HG03558 (cell line): ENCODE results near the gene SOX10.
"Not testable (repeated sequence)": the region's sequence is repeated elsewhere in the genome, so short reads cannot be mapped to it uniquely, and the experiment has no call there.

Experiments
- ATAC-seq: cut with Tn5 transposase; IDR thresholded peaks from one replicate; pipeline ENCODE4 v1.9.1; 2021; ENCODE audit warnings: moderate number of reproducible peaks; ENCODE audit not compliant: unreplicated experiment; ENCODE audit errors: extremely low read depth

SOX10 gene

DNA sequence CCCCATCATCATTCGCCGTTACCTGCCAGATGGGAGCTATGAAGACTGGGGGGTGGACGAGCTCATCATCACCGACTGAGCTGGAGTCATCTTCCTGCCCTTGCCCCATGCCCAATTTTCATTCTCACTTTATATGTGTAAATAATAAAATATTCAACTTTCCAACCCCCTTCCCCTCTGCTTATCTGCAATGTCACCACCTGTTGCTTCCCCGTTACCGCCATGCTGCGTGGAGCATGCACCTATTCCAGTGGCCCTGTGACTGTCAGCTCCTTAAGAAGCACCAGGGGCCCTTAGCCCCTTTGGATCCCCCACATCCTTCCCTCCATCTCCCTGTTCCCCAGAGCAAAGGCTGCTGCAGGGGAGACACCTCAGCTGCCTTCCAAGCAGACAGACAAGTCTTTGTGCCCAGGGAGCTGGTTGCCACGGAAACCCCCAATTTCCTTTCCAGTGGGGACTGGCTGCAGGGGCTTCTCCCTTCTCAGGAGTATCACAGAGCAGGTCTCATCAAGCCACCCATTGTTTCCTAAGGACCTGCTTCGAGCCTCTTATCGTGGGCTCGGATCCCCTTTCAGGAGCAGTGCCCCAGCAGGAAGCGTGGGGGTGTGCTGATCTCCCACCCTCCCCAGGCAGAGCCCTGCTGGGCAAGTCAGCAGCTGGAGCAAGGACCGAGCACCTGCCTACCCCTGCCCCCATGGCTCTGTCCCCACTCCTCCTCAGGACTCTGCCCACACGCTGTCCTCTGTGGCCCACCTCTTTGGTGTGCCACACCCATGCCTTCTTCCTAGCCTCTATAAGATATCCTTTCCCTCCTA lies 16.5 kb downstream of the SOX10 start:
- ATAC-seq: no peak

DNA sequence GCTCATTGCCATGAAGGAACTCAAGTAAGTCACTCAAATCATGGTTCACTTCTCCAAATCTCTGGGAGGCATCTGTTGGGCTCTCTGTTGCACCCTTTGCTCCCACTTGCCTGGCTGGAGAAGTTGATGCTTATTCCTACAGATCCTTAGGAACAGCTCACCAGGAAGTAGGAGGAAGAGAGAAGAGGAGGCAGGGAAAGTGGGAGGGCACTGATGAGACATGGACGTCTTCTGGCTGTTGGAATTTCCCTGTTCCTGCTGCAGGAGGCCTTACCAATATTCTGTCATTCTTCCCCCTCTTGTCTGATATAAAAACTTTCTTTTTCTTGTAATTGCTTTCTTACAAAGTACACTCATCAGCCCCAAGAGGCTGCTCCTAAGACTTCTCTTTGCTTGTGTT lies 17.2 kb downstream of the SOX10 start:
- ATAC-seq: no peak

DNA sequence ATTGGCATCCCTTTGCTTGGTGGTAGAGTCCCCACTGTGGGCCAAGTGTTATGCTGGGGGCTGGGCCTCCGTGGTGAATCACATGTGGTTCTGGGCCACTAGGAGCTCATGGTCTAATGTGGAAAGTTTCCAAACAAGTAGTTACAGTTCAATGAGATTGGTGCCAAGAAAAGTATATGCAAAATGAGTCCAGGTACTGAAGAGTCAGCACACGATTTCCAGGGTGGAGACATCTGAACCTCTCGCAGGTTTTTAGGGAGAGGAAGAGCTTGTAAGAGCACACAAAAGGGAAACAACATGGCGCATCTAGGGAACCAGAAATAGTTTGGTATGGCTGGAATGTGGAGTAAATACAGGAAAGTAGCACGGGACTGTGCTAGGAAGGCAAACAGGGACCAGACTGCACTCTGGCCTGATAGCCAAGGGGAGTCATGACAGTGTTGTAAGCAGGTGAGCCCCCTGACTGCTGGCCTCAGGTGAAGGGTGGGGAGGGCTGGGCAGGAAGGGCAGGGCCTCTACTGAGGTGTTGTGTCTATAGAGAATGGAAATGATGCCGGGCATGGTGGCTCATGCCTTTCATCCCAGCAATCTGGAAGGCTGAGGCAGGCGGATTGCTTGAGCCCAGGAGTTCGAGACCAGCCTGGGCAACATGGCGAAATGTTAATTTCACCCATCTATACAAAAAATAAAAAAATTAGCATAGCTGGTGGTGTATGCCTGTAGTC lies 18.3 kb downstream of the SOX10 start:
- no peak for ATAC-seq

DNA sequence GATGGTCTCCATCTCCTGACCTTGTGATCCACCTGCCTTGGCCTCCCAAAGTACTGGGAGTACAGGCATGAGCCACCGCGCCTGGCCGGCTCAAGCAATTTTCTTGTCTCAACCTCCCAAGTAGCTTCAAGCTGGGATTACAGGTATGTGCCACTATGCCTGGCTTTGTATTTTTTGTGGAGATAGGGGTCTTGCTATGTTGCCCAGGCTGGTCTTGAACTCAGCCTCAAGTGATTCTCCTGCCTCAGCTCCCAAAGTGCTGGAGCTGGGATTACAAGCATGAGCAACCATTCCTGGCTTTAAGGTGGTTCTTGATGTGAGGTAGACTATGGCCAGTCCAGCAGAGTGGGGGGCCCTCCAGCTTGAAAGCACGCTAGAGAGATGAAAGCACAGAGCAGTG lies 23.3 kb downstream of the SOX10 start:
- no peak for ATAC-seq

DNA sequence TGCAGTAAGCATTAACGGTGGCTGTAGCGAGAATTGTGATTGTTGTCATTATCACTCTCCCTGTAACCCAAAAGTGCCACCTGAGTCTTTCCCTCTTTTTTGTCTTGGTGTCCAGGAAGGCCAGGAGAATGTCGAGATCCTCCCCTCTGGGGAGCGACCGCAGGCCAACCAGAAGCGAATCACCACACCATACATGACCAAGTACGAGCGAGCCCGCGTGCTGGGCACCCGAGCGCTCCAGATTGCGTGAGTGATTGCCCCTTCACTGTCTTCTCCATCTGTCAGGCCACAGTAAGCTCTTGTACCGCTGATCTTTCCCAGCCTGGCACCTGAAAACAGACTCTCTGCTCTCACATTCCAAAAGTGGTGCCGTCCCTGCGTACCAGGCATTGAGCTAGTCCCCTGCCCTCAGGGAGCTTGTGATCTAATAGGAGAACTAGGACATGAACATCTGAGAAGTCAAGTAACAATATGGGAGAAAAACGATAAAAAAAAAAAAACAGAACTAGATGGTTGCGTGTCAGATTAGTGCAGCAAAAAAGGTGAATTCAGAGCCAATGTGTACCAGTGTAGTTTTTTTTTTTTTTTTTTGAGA lies 25.0 kb downstream of the SOX10 start:
- ATAC-seq: no peak

DNA sequence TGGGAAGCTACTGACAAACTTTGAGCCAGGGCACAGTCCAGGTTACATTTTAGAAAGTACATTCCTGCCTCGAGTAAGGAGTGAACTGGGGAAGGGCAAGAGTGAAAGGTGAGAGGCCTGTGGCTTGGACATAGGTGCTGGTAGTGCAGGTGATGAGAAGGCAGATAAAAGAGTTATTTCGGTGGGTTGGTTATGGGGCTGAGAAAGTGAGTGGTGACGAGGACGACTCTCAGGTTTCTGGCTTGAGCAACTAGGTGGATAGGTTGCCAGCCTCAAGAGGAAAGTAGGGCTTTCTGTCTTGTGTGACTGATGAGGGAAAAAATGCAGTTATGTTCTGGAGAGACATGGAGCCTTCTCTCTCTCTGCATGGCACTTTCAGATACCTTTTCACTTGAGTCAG lies 27.1 kb downstream of the SOX10 start:
- ATAC-seq: no peak

DNA sequence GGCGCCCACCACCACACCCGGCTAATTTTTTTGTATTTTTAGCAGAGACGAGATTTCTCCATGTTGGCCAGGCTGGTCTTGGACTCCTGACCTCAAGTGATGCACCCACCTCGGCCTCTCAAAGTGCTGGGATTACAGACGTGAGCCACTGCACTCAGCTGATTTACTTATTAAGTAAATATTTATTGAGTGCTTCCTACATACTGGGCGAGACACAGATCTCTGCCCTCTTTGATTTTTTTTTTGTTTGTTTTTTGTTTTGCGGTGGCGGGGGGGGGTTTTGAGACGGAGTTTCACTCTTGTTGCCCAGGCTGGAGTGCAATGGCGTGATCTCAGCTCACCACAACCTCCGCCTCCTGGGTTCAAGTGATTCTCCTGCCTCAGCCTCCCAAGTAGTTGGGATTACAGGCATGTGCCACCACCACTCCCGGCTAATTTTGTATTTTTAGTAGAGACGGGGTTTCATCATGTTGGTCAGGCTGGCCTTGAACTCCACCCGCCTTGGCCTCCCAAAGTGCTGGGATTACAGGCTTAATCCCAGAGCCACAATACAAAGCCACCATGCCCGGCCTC lies 28.4 kb downstream of the SOX10 start:
- ATAC-seq: not testable (repeated sequence)

DNA sequence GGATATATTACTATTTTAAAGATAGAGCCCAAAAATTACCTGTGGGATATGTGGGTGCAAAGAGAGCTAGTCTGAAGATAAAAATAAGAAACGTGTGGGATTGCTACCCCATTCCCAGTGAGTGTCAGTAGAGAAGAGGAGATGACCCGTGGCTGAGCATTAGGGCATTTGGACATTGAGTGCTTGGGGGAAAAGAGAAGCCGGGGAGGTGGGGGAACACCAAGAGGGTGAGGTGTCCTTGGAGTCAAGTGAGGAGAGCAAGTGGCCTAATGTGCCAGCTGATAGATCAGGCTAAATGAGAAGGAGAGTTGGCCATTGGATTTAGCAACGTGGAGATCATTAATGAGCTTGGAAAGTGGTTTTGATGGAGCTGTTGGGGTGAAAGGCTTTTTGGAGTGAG lies 29.7 kb downstream of the SOX10 start:
- ATAC-seq: no peak

DNA sequence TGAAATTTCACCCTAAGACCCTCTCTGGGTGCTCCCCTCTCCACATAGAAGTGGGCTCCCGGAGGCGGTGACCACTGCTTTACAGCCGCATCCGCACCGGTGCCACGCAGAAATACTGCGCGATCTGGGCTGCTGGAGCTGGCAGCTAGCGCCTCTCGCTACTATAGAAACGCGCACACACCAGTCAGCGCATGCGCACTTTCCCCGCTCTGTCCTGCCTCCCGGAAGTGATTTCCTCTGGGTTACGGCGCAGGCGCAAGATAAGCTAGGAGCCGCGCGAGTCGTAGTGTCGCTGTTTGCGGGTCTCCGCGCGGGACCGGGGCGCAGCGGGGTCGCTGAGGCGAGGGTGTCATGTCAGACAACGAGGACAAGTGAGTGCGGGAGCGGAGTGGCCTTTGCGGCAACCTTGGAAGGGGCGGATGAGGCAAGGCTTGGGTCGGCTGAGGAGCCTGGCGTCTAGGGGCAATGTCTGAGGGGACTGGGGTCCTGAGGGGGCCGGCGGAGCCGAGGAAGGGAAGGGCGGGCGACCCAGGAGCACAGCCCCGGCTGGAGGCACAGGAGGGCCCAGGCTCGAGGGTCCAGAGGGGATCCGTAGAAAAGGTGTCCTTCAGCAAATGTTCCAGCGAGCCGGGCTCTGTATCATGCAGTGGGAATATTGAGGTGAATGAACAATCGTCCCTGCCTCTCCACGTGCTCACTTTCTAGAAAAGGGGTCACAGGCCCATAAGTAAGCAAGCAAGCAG lies 30.7 kb downstream of the SOX10 start, which contains the start of the genes C22orf23 and POLR2F:
TSS of gene C22orf23 (minus strand) at position 165 of the 743 bp plus-strand sequence. CDS start 452 bp downstream, outside the sequence.
TSS of gene POLR2F (plus strand) at position 263 of the 743 bp plus-strand sequence. CDS start at position 352, 89 bp downstream.
- ATAC-seq: no peak

DNA sequence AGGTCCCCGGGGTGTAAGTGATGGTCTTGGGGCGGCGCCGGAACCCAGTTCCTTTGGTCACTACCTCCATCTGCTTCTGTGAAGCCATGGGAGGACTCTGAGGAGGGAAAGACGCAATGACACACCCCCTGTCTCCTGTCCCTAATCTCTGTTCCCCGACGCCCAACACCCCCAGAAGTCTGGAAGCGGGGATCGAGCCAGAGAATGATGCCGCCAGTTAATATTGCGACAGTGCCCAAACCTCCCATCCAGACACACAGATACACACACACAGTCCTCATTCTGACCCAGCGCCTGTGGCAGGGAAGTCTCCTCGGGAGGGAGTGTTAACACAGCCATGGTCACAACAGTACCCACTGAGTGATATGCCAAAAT lies 31.3 kb downstream of the SOX10 start:
- ATAC-seq: no peak

DNA sequence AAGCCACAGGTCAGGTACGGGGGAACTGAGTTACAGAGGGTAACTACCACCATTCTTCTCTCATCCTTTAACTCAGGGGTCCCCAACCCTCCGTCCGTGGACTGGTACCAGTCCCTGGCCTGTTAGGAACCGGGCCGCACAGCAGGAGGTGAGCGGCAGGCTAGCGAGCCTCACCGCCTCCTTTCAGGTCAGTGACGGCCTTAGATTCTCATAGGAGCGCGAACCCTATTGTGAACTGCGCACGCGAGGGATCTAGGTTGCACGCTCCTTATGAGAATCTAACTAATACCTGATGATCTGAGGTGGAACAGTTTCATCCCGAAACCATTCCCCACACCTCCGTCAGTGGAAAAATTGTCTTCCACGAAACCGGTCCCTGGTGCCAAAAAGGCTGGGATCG lies 31.7 kb downstream of the SOX10 start:
- not testable (repeated sequence) for ATAC-seq

DNA sequence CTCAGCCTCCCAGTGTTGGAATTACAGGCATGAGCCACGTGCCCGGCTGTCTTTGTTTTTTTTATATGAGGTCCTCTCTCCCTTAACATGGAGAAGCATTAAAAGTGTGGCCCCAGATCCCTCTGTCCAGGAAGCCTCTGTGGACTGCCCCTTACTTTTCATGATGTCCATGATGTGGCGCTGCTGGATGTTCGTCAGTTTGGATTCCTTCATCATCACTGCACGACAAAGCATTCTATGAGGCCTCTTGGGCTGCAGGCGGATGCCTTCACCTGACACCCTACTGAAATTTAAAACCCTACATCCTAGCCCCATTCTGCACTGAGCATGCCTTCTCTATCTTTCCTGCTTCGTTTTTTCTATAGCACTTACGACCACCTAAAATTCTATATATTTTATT lies 33.0 kb downstream of the SOX10 start:
- no peak for ATAC-seq

DNA sequence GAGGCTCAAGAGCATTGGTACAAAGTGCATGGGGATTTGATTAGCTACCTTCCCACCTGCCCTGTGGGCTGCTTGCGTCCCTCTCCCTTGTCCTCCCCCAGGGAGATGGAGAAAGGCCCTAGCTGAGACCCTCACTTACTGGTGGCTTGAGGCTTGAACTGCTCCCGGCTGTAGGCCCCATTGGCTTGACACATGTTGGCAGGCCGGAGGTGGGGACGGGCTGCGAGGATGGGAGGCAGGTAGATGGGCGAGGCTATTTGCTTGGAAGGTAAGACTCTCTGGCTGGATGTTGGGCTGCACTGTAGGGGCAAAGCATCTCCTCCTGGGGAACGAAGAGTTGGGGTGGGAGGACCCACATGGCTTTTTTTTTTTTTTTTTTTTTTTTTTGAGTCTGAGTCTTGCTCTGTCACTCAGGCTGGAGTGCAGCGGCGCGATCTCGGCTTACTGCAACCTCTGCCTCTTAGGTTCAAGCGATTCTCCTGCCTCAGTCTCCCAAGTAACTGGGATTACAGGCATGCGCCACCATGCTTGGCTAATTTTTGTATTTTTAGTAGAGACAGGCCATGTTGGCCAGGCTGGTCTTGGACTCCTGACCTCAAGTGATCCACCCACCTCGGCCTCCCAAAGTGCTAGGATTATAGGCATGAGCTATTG lies 37.1 kb downstream of the SOX10 start:
- not testable (repeated sequence) for ATAC-seq

DNA sequence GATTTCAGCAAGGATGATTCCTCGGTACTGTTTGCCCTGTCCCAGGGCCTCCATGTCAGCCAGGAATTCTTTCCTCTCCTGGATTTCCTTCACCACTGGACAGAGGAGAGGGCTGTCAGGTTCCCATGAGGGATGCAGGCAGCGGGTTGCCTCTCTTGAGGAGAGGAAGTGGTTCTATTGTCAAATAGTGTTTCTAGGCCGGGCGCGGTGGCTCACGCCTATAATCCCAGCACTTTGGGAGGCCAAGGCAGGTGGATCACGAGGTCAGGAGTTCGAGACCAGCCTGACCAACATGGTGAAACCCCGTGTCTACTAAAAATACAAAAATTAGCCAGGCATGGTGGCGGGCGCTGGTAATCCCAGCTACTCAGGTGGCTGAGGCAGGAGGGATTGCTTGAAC lies 39.9 kb downstream of the SOX10 start:
- ATAC-seq: not testable (repeated sequence)

DNA sequence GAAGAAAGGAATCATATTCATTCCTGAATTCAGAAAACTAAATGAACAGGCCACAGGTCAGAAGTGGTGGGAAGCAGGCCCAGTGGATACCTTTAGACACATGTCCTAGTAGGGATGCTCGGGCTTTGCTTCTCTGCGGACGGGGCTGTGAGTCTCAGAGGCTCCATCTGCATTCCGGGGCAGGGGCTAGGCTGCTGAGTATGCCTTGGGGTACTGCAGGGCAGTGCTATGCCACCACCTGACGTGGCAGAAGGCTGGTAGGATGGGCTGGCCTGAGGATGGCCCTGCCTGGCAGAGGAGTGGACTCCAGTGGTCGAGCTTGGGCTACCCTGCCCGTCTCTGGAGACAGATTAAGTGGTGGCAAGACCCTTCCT lies 40.5 kb downstream of the SOX10 start:
- no peak for ATAC-seq

DNA sequence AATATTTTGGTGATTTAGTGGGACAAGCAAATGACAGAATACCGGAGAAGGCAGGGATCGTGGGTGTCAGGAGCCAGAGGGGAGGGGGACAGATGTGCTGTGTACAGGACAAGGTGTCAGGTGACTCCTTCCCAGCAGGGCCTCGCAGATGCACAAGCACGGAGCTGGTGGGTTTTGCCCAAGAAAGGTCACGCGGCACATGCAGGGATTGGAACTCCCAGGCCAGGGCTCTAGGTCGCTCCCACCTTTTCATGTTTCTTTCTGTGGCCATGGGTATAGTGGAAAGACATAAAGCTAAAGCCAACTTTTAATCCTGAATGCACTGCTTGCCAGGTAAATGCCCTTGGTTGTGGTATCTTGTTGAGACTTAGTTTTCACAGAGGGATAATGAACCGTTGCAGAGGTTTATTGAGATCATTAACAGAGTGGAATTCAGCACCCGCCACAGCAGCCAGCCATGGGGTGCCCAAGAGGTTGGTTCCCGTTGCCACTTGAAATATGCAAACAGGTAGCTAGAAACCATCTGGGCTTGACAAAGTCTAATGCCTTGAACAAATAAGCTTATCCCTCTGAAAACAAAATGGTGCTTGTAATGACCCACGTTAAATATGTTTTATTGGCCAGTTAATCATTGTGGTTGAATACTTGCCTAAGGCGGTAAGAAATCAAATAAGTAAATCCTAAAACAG lies 41.1 kb downstream of the SOX10 start:
- ATAC-seq: no peak

DNA sequence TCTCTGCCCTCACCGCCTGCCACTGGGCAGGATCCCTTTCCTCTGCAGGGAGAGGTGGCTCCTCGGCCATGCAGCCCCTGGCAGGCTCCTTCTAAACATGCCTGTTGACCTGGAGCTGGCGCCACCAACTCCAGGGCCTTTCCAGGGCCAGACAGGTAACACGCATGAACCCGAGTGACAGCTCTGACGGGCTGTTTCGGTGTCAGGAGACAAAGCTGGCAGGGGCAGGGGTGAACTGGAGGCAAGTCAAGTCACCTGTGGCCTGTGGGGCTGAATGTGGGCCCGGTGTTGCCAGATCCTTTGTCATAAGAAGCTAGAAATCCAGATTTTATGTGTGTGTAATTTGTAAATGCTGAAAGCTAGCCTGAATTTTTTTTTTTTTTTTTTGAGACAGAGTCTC lies 42.2 kb downstream of the SOX10 start:
- ATAC-seq: no peak

DNA sequence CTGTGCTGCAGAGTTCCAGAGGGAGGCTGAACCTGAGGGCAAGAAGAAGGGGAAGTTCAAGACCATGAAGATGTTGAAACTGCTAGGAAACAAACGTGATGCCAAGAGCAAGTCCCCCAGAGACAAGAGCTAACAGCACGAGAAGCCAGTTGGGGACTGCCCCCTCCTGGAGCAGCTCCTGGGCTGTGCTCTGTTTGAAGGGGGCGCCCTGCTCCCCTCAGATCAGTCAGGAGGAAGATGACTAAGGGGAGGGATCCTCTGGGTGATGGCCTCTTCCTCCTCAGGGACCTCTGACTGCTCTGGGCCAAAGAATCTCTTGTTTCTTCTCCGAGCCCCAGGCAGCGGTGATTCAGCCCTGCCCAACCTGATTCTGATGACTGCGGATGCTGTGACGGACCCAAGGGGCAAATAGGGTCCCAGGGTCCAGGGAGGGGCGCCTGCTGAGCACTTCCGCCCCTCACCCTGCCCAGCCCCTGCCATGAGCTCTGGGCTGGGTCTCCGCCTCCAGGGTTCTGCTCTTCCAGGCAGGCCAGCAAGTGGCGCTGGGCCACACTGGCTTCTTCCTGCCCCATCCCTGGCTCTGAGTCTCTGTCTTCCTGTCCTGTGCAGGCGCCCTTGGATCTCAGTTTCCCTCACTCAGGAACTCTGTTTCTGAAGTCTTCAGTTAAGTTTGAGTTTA lies 43.5 kb downstream of the SOX10 start:
- ATAC-seq: no peak
